Vagina (tissue), 2 donors: ENCODE measurements around the gene USP47.

ENCODE experiments used
- CTCF ChIP-seq, 3 experiments: fragments of 450-650 bp in 2 of 3; fragments of 200-600 bp in 1 of 3; sonication (generic) in 1 of 3; IDR thresholded peaks; one replicate each; pipeline ENCODE4 v1.5.1; 2017 to 2019; ENCODE audit warnings: antibody characterized with exemption in 3 of 3, mild to moderate bottlenecking in 2 of 3, moderate library complexity in 2 of 3
- POLR2A ChIP-seq, 2 donors: fragments of 450-650 bp; IDR thresholded peaks; one replicate each; pipeline ENCODE4 v1.6.1; 2017; ENCODE audit warnings: antibody characterized with exemption in 2 of 2, mild to moderate bottlenecking in 2 of 2, moderate library complexity in 2 of 2
- POLR2AphosphoS5 ChIP-seq, 2 donors: sonication (generic); formaldehyde crosslinking; IDR thresholded peaks; one replicate each; pipeline ENCODE4 v1.9.0; 2017; ENCODE audit warnings: antibody characterized with exemption in 2 of 2, mild to moderate bottlenecking in 2 of 2, low read depth in 1 of 2; ENCODE audit not compliant: insufficient read depth in 1 of 2

- TF ChIP-seq CTCF (IDR thresholded peaks at IDR 0.05): no peak
- TF ChIP-seq POLR2A (IDR thresholded peaks at IDR 0.05): no peak
- TF ChIP-seq POLR2AphosphoS5 (IDR thresholded peaks at IDR 0.05; ENCODE audit: insufficient read depth in 1 of 2, low read depth in 1 of 2): peak in 1 of 2 donors; percentile 16
Measured at GRCh38 chr11:12006552-12007229, 164.9 kb downstream of the USP47 start.
